Progenitor cell of endocrine pancreas (in vitro differentiated cells): ENCODE data around the gene ANKS3. TPM values are rescaled to one million over a fixed set of nuclear protein-coding genes. Genes with fewer than 3 reads are reported as not detected.
A peak's percentile ranks its signal among the peaks of the same experiment; 100 is the strongest.

Source experiments
- DNase-seq: peaks from one replicate; pipeline ENCODE4 v3.0.0; 2021; ENCODE audit warnings: low spot score; ENCODE audit not compliant: unreplicated experiment
- H3K27ac Mint-ChIP-seq: 2 replicates; pipeline ENCODE4 v1.8.0; 2021; ENCODE audit warnings: mild to moderate bottlenecking, moderate library complexity, mixed read lengths
- H3K27me3 Mint-ChIP-seq: 2 replicates; pipeline ENCODE4 v1.8.0; 2021; ENCODE audit warnings: mixed read lengths
- H3K36me3 Mint-ChIP-seq: 2 replicates; pipeline ENCODE4 v1.8.0; 2022; ENCODE audit warnings: mixed read lengths; ENCODE audit not compliant: insufficient read depth
- H3K4me1 Mint-ChIP-seq: 2 replicates; pipeline ENCODE4 v1.8.0; 2021; ENCODE audit warnings: low read depth, mixed read lengths
- H3K4me3 Mint-ChIP-seq: 2 replicates; pipeline ENCODE4 v1.8.0; 2021; ENCODE audit warnings: low read depth, mild to moderate bottlenecking, moderate library complexity, mixed read lengths
- H3K9me3 Mint-ChIP-seq: 2 replicates; pipeline ENCODE4 v1.8.0; 2021; ENCODE audit warnings: low read depth, mixed read lengths
- total RNA-seq: library from RNA; stranded (reverse); gene quantifications from 2 replicates; pipeline ENCODE4 v1.2.1, GENCODE V29; 2021
- TF ChIP-seq, protein P1 (sequence below): fragments of 200-600 bp; sonication (generic); IDR thresholded peaks from one replicate; pipeline ENCODE4 v1.5.0; 2021; ENCODE audit warnings: antibody characterized with exemption, mild to moderate bottlenecking; ENCODE audit not compliant: unreplicated experiment

ANKS3 gene
- total RNA-seq, 1 donor from 2014 or later = 45.0 TPM

DNA sequence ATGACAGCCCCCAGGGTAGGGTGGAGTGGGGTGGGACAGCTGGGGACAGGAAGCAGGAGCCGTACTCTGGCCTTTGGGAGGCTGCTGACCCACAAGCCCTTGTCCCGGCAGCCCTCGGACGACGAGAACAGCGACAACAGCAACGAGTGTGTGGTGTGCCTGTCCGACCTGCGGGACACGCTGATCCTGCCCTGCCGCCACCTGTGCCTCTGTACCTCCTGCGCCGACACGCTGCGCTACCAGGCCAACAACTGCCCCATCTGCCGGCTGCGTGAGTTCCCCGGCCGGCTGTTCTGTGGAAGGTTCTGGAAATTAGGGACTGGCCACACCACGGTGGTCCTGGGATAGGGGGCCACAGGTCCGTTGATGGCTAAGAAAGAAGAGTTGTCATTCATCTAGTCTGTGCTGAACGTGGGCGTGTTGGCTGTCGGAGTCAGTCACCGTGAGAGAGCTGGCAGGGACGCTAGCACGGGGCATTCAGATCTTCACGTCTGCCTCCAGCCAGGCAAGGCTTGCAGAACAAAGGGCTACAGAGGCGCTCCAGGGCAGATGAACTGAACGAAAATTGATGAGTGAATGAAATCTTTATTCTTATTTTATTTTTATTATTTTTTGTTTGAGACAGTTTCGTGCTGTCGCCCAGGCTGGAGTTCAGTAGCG lies 60.6 kb downstream of the ANKS3 start:
- no peak overlapping the region for H3K27ac Mint-ChIP-seq
- H3K36me3 Mint-ChIP-seq = peaks cover 1% of the 10 kb centered on the region
- DNase-seq = no peak
- no peaks in the 10 kb centered on the region for H3K27me3 Mint-ChIP-seq
- TF ChIP-seq, protein P1, sequence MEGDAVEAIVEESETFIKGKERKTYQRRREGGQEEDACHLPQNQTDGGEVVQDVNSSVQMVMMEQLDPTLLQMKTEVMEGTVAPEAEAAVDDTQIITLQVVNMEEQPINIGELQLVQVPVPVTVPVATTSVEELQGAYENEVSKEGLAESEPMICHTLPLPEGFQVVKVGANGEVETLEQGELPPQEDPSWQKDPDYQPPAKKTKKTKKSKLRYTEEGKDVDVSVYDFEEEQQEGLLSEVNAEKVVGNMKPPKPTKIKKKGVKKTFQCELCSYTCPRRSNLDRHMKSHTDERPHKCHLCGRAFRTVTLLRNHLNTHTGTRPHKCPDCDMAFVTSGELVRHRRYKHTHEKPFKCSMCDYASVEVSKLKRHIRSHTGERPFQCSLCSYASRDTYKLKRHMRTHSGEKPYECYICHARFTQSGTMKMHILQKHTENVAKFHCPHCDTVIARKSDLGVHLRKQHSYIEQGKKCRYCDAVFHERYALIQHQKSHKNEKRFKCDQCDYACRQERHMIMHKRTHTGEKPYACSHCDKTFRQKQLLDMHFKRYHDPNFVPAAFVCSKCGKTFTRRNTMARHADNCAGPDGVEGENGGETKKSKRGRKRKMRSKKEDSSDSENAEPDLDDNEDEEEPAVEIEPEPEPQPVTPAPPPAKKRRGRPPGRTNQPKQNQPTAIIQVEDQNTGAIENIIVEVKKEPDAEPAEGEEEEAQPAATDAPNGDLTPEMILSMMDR = no peak
- no peaks in the 10 kb centered on the region for H3K4me1 Mint-ChIP-seq
- H3K4me3 Mint-ChIP-seq = no peak overlapping the region
- H3K9me3 Mint-ChIP-seq = no peaks in the 10 kb centered on the region

DNA sequence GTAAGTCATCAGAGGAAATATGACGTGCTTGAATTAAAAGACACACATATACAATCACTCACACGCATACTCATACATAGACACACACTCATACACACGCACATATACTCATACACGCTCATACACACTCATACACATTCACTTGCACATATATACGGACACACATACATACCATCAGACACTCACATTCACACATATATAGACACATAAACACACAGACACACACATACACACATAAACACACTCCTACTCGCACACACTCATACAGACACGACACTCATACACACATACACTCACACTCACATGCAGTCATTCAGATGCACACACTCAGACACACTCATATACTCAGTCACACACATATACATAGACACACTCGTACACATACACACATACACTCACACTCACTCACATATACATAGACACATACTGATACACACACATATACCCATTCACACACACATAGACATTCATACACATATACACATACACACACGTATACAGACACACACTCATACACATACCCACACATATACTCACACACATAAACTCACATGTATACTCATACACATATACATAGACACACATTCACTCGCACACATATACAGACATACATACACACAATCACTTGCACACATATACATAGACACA lies 65.6 kb downstream of the ANKS3 start:
- H3K4me3 Mint-ChIP-seq = no peak overlapping the region
- H3K9me3 Mint-ChIP-seq = no peaks in the 10 kb centered on the region
- peaks cover 7% of the 10 kb centered on the region for H3K36me3 Mint-ChIP-seq
- no peaks in the 10 kb centered on the region for H3K27me3 Mint-ChIP-seq
- peaks cover 4% of the 10 kb centered on the region for H3K4me1 Mint-ChIP-seq
- TF ChIP-seq, protein P1 = no peak
- DNase-seq = no peak
- H3K27ac Mint-ChIP-seq = no peak overlapping the region

DNA sequence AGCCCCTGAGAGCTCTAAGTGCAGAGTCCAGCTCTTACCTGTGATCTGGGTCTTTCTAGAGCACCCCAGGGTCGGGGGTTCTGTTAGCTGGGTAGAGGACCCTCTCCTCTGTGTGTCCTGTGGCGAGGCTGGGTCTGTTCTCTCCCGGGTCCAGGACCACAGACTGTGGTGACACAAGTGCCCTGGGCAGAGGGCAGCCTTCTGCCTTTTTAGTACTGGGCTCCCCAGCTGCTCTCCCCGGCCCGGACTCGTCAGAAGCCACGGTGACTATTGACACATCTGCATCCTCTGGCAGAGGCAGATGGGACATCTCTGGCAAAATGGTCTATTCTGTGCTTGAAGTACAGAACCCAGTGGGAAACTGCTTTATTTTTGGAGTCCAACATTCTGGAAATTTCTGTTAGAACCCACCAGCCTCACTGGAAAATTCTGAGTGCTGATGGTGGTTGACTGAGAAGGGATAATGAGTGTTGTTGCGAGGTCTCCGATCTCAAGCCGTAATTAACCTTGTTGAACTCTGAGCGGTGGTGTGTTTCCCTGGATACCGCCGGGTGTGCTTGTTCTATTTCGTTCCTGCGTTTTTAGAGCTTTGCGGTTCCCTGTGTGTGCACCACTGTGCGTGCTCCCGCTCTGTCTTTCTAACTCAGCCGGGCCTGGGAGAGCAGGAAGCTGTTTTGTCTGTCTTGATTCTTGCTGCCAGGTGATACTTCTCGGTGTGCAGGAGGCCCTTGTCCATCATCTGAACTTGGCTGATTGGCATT lies 66.7 kb downstream of the ANKS3 start:
- Mint-ChIP-seq H3K36me3 (peaks cover 7% of the 10 kb centered on the region), H3K27ac (peak overlapping the region; percentile 57), H3K4me3 (no peak overlapping the region), H3K27me3 (no peaks in the 10 kb centered on the region), H3K4me1 (peaks cover 4% of the 10 kb centered on the region), H3K9me3 (no peaks in the 10 kb centered on the region)
- TF ChIP-seq, protein P1 = no peak
- DNase-seq = no peak

DNA sequence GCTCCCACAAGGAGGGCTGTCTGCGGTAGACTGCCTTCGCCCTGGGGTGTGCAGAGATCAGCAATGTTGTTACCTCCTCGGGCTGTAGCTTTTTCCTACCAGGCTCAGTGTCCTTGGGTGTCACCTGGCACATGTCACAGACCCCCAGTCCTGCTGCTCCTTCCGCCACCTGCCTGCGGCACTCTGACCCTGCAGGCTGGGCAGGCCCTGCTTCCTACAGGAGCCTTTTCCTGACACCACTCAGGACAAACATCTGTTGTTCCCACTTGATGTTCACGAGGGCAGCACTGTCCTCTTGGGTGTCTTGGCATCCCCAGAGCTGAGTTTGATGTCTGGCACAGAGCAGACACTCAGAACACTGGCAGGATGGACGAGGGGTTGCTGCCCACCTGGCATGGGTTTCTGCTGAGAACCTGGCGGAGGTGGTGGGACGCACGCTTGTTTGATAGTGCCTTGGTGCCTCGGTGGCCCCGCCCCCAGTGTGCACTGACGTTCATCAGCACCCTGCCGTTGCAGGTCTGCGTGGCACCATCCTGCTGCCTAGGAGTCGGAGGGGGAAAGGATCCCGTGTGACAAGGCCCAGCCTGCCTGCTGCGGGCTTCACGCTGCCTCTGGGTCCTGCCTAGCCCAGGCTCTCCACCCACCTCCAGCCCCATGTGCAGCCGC lies 67.4 kb downstream of the ANKS3 start:
- Mint-ChIP-seq H3K27ac (no peak overlapping the region), H3K36me3 (peaks cover 5% of the 10 kb centered on the region), H3K9me3 (no peaks in the 10 kb centered on the region), H3K4me3 (no peak overlapping the region), H3K4me1 (peaks cover 4% of the 10 kb centered on the region), H3K27me3 (no peaks in the 10 kb centered on the region)
- DNase-seq = no peak
- TF ChIP-seq, protein P1 = no peak
